Thymus (tissue), 11 donors: Measurements from ENCODE around the gene MKRN2OS. TPM values are rescaled to one million over a fixed set of nuclear protein-coding genes. Genes with fewer than 3 reads are reported as not detected.

Experiments
- DNase-seq, 9 donors: peaks; one replicate each; pipeline ENCODE4 v3.0.0-alpha.2; 2013; ENCODE audit warnings: low spot score in 9 of 9, low read depth in 6 of 9, missing footprints in 1 of 9
- H3K27ac ChIP-seq, 2 donors: one replicate each; pipeline ENCODE4 v1.5.1; 2013; ENCODE audit warnings: control low read depth in 1 of 2, low read depth in 1 of 2, low read length in 1 of 2, mild to moderate bottlenecking in 1 of 2, moderate library complexity in 1 of 2
- H3K27me3 ChIP-seq, 2 donors: one replicate each; pipeline ENCODE4 v1.5.1; 2013; ENCODE audit warnings: low read length in 1 of 2; ENCODE audit not compliant: control insufficient read depth in 2 of 2, insufficient read depth in 1 of 2
- H3K36me3 ChIP-seq, 2 donors: one replicate each; pipeline ENCODE4 v1.5.1; 2013; ENCODE audit warnings: low read length in 1 of 2, mild to moderate bottlenecking in 1 of 2, moderate library complexity in 1 of 2; ENCODE audit not compliant: control insufficient read depth in 2 of 2, insufficient read depth in 2 of 2
- H3K4me1 ChIP-seq, 2 donors: one replicate each; pipeline ENCODE4 v1.5.1; 2013; ENCODE audit warnings: low read length in 2 of 2; ENCODE audit not compliant: control insufficient read depth in 2 of 2, insufficient read depth in 2 of 2
- H3K4me3 ChIP-seq, 2 donors: one replicate each; pipeline ENCODE4 v1.5.1; 2013; ENCODE audit warnings: low read length in 2 of 2, control low read depth in 1 of 2, mild to moderate bottlenecking in 1 of 2
- H3K9me3 ChIP-seq, 2 donors: one replicate each; pipeline ENCODE4 v1.5.1; 2013; ENCODE audit warnings: low read length in 1 of 2, mild to moderate bottlenecking in 1 of 2; ENCODE audit not compliant: control insufficient read depth in 2 of 2, insufficient read depth in 1 of 2
- WGBS: extraction: QIAGEN DNeasy Blood & Tissue Kit; methylation state at CpG from one replicate; pipeline ENCODE4 v1.1.7; 2013; 5-methylcytosine and 5-hydroxymethylcytosine counted together
- polyA plus RNA-seq: library from polyadenylated mRNA; stranded (reverse); fragments of 200-250 nt; gene quantifications from one replicate; pipeline ENCODE4 v1.2.3, GENCODE V29; 2013
- total RNA-seq: library from RNA; stranded (reverse); fragments of 120-200 nt; gene quantifications from one replicate; pipeline ENCODE4 v1.2.4, GENCODE V29; 2013
- donor health status: healthy.

MKRN2OS gene
- total and polyA plus RNA-seq, 2 donors: 0.09 to 0.78 TPM

DNA sequence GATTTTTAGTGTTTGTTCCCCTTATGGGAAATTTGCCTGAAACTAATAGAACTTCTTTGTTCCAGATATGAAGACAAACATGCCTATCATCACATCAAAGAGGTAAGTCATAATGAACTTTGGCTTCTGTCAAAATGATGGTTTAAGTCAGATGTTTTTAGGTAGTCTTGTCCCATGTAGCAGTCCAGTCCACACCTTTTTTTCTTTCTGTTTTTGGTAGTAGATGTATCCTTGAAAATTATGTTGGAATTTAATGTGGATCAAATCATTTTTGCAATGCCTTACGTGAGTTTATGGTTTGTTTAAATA, 48.9 kb downstream of the MKRN2OS start:
- H3K9me3 ChIP-seq: no peaks in the 10 kb centered on the region
- DNase-seq: no peak
- no peaks in the 10 kb centered on the region for H3K4me1 ChIP-seq
- H3K27ac ChIP-seq: no peak overlapping the region
- 94% methylated on average over 1 of the region's 1 CpG for WGBS
- no peaks in the 10 kb centered on the region for H3K27me3 ChIP-seq
- H3K4me3 ChIP-seq: no peak overlapping the region
- peaks cover 38 to 49% of the 10 kb centered on the region in 2 donors for H3K36me3 ChIP-seq

DNA sequence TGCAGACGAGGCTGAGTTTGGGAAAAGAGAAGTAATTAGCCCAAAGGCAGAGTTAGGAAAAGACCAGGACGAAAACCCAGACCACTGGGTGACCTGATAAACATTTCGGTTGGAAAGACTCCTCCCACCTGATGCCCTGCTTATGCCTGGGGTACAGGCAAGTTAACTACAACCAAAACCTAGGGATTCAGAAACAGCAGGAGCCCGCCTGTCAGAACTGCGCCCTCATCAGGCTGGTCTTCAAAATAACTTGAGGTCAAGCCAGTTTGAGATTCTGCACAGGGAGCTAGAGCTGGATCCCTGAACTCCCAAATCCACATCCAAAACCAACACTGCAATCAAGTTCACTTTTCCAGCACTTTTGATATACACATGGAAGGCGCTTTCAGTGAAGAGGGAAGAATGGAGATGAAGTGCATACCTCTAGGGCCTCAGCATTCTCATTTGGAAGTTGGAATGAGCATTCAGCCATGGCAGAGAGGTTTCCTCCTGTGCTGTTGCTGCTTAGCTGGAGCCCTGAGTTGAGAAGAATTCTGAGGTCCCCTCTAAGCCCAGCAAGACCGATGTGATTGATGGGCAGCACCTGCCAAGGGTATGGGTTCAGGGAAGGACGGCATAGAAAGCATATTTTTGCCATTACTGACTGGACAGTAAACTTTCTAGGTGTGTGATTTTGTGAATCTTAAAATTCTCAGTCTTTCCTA, 49.4 kb downstream of the MKRN2OS start:
- no peak overlapping the region for H3K27ac ChIP-seq
- WGBS: 93% methylated on average over 8 of the region's 8 CpGs
- no peaks in the 10 kb centered on the region for H3K9me3 ChIP-seq
- H3K4me3 ChIP-seq: no peak overlapping the region
- H3K36me3 ChIP-seq: peaks cover 38 to 46% of the 10 kb centered on the region in 2 donors
- DNase-seq: no peak
- H3K27me3 ChIP-seq: no peaks in the 10 kb centered on the region
- H3K4me1 ChIP-seq: no peaks in the 10 kb centered on the region

DNA sequence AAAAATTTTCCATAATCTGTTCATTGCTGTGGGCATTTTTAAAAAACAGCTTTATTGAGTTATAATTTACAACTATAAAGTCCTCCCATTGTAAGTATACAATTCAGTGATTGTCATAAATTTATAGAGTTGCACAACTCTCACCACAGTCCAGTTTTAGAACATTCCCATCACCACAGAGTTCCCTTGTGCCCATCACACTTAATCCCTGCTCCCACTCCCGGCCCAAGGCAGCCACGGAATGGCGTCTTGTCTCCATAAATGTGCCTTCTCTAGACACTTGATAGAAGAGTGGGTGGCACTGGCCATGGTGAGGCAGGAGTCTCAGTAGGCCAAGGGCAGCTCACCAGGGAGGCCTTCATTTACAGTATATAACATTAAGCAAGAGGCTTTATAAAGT, 54.8 kb downstream of the MKRN2OS start:
- peaks cover 7 to 16% of the 10 kb centered on the region in 2 donors for H3K36me3 ChIP-seq
- peaks cover 1 to 2% of the 10 kb centered on the region in 2 donors for H3K4me1 ChIP-seq
- H3K4me3 ChIP-seq: no peak overlapping the region
- H3K27ac ChIP-seq: no peak overlapping the region
- no peaks in the 10 kb centered on the region for H3K9me3 ChIP-seq
- 99% methylated on average over 3 of the region's 3 CpGs for WGBS
- no peak for DNase-seq
- no peaks in the 10 kb centered on the region for H3K27me3 ChIP-seq

DNA sequence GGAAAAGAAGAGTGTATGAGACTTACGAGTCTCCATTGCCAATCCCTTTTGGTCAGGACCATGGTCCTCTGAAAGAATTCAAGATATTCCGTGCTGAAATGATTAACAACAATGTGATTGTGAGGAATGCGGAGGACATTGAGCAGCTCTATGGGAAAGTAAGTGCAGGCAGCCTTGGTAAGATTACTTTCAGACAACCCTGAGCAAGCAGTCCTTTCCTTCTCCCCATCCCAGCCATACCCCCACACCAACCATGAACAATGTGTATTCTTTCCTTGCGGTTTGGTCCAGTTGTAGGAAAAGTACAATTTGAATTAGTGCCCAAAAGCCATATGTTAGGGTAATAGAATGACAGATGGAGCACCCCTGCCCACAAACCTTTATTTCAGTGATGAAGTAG, 55.5 kb downstream of the MKRN2OS start:
- Histone ChIP-seq H3K9me3 (no peaks in the 10 kb centered on the region), H3K36me3 (peaks cover 7 to 16% of the 10 kb centered on the region in 2 donors), H3K4me1 (peaks cover 8 to 9% of the 10 kb centered on the region in 2 donors), H3K27me3 (no peaks in the 10 kb centered on the region), H3K4me3 (no peak overlapping the region), H3K27ac (no peak overlapping the region)
- WGBS: 99% methylated on average over 4 of the region's 4 CpGs
- no peak for DNase-seq

Other genes with a start within 250 kb of the MKRN2OS start
- gene TSEN2, start 61.0 kb downstream of the MKRN2OS start, total RNA-seq: 14.8 TPM
- gene TSEN2, start 61.0 kb downstream of the MKRN2OS start, polyA plus RNA-seq: 18.6 TPM
- 30.0 TPM for gene MKRN2, start 11.6 kb upstream of the MKRN2OS start, total RNA-seq
- 26.4 TPM for gene MKRN2, start 11.6 kb upstream of the MKRN2OS start, polyA plus RNA-seq
- gene RAF1, start 118.6 kb upstream of the MKRN2OS start, total RNA-seq: 68.1 TPM
- gene RAF1, start 118.6 kb upstream of the MKRN2OS start, polyA plus RNA-seq: 59.9 TPM
- gene TMEM40, start 213.8 kb upstream of the MKRN2OS start, total RNA-seq: 0.76 TPM
- gene TMEM40, start 213.8 kb upstream of the MKRN2OS start, polyA plus RNA-seq: 14.1 TPM